Activated B cell treated with CpG ODN at 0.5 μM for 24 hours (primary cell): ENCODE results near the gene TEKT5. TPM values are rescaled to one million over a fixed set of nuclear protein-coding genes. Genes with fewer than 3 reads are reported as not detected.
"Not testable (repeated sequence)": the region's sequence is repeated elsewhere in the genome, so short reads cannot be mapped to it uniquely, and the experiment has no call there.

ENCODE experiments used
- ATAC-seq: fragments of 200-7000 bp; cut with Tn5 transposase; one replicate; pipeline ENCODE4 v1.10.0; 2021; ENCODE audit warnings: low read depth, mild to moderate bottlenecking, moderate library complexity
- CTCF ChIA-PET: fragments of 350-600 bp; sonication (Branson Sonifier 250); formaldehyde crosslinking; loops from one replicate; lab custom pipeline; 2021; ENCODE audit warnings: antibody characterized with exemption; lab: Charles Lee
- POLR2A ChIA-PET: fragments of 350-600 bp; sonication (Branson Sonifier 250); formaldehyde crosslinking; loops from one replicate; lab custom pipeline; 2021; ENCODE audit warnings: antibody characterized with exemption; lab: Charles Lee
- DNase-seq: peaks from one replicate; pipeline ENCODE4 v3.0.0; 2022
- H3K27ac Mint-ChIP-seq: one replicate; pipeline ENCODE4 v1.8.0; 2020; ENCODE audit warnings: mixed read lengths
- H3K27me3 Mint-ChIP-seq: one replicate; pipeline ENCODE4 v1.8.0; 2021; ENCODE audit warnings: mixed read lengths
- H3K36me3 Mint-ChIP-seq: one replicate; pipeline ENCODE4 v1.8.0; 2021; ENCODE audit warnings: low read depth, mixed read lengths
- H3K4me1 Mint-ChIP-seq: one replicate; pipeline ENCODE4 v1.8.0; 2021; ENCODE audit warnings: mixed read lengths
- H3K4me3 Mint-ChIP-seq: one replicate; pipeline ENCODE4 v1.8.0; 2020; ENCODE audit warnings: mild to moderate bottlenecking, mixed read lengths
- H3K9me3 Mint-ChIP-seq: one replicate; pipeline ENCODE4 v1.8.0; 2020; ENCODE audit warnings: mixed read lengths
- intact Hi-C: fragments of 100-400 bp; cut with micrococcal nuclease; formaldehyde crosslinking; loops from one replicate; pipeline ENCODE4 v1.15.1; 2024
- total RNA-seq: library from RNA; stranded (reverse); gene quantifications from 2 replicates; pipeline ENCODE4 v1.2.3, GENCODE V29; 2022
- TF ChIP-seq, protein P1 (sequence below): fragments of 200-600 bp; IDR thresholded peaks from one replicate; pipeline ENCODE4 v1.8.0; 2022; ENCODE audit warnings: antibody characterized with exemption, mild to moderate bottlenecking

Gene TEKT5
- total RNA-seq, 1 donor from 2014 or later = not detected

- TF ChIP-seq, protein P1, sequence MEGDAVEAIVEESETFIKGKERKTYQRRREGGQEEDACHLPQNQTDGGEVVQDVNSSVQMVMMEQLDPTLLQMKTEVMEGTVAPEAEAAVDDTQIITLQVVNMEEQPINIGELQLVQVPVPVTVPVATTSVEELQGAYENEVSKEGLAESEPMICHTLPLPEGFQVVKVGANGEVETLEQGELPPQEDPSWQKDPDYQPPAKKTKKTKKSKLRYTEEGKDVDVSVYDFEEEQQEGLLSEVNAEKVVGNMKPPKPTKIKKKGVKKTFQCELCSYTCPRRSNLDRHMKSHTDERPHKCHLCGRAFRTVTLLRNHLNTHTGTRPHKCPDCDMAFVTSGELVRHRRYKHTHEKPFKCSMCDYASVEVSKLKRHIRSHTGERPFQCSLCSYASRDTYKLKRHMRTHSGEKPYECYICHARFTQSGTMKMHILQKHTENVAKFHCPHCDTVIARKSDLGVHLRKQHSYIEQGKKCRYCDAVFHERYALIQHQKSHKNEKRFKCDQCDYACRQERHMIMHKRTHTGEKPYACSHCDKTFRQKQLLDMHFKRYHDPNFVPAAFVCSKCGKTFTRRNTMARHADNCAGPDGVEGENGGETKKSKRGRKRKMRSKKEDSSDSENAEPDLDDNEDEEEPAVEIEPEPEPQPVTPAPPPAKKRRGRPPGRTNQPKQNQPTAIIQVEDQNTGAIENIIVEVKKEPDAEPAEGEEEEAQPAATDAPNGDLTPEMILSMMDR = no peak
- Mint-ChIP-seq H3K4me3 (no peak overlapping the region), H3K9me3 (no peaks in the 10 kb centered on the region), H3K27me3 (no peaks in the 10 kb centered on the region), H3K36me3 (no peaks in the 10 kb centered on the region), H3K4me1 (peaks cover 2% of the 10 kb centered on the region), H3K27ac (no peak overlapping the region)
- CTCF ChIA-PET = no interaction called here
- POLR2A ChIA-PET = interaction anchor here (0.7 kb wide), 1 partner anchor 406 kb away, joined by 4 read pairs; no protein-coding TSS in a partner anchor
- ATAC-seq = no peak
- no peak for DNase-seq
- intact Hi-C loops = no loop called here
Measured at GRCh38 chr16:10681310-10682308, 13.1 kb downstream of the TEKT5 start.

GRCh38 chr16:10679921-10680320 lies 14.8 kb downstream of the TEKT5 start:
- DNase-seq (no peak), ATAC-seq (no peak)
- CTCF ChIA-PET = no interaction called here
- H3K27ac Mint-ChIP-seq = no peak overlapping the region
- H3K36me3 Mint-ChIP-seq = no peaks in the 10 kb centered on the region
- no peak overlapping the region for H3K4me3 Mint-ChIP-seq
- peaks cover 2% of the 10 kb centered on the region for H3K4me1 Mint-ChIP-seq
- TF ChIP-seq, protein P1 = no peak
- H3K9me3 Mint-ChIP-seq = no peaks in the 10 kb centered on the region
- intact Hi-C loops = no loop called here
- no peaks in the 10 kb centered on the region for H3K27me3 Mint-ChIP-seq
- POLR2A ChIA-PET = no interaction called here

GRCh38 chr16:10679441-10679840 lies 15.3 kb downstream of the TEKT5 start:
- POLR2A ChIA-PET, H3K27ac Mint-ChIP-seq, H3K4me1 Mint-ChIP-seq, H3K36me3 Mint-ChIP-seq, DNase-seq, intact Hi-C loops, ATAC-seq, H3K27me3 Mint-ChIP-seq, H3K4me3 Mint-ChIP-seq, H3K9me3 Mint-ChIP-seq, CTCF ChIA-PET: not testable (repeated sequence)

DNA sequence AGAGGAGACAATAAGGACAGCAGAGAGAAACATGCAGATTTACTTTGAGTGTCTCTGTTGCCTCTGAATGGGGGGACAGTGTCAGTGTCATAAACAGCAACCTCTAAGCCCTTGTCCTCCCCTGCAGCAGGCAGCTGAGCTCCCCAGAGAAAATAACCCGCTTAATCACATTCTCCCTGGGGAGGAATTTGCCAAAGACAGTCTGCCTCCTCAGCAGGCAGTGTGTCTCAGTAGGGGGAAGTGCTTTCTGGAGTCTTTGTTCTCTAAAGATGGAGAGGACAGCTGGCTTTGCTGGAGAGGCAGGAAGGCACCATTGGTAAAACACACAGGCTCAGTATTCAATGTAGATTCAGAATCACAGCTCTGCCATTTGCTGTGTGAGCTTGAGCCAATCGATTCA lies 16.1 kb downstream of the TEKT5 start:
- H3K9me3 Mint-ChIP-seq = no peaks in the 10 kb centered on the region
- TF ChIP-seq, protein P1 = no peak

GRCh38 chr16:10676284-10676683 lies 18.4 kb downstream of the TEKT5 start:
- Mint-ChIP-seq H3K9me3 (peaks cover 9% of the 10 kb centered on the region), H3K36me3 (no peaks in the 10 kb centered on the region), H3K4me1 (peaks cover 2% of the 10 kb centered on the region), H3K27me3 (no peaks in the 10 kb centered on the region), H3K4me3 (no peak overlapping the region), H3K27ac (no peak overlapping the region)
- ATAC-seq = no peak
- TF ChIP-seq, protein P1 = no peak
- intact Hi-C loops = no loop called here
- POLR2A ChIA-PET = no interaction called here
- CTCF ChIA-PET = no interaction called here
- DNase-seq = no peak

More for the DNA sequence above, 16.1 kb downstream of the TEKT5 start:
- peaks cover 2% of the 10 kb centered on the region for H3K4me1 Mint-ChIP-seq
- ChIA-PET CTCF (no interaction called here), POLR2A (no interaction called here)
- peak; percentile 28 for ATAC-seq
- DNase-seq = no peak
- no peak overlapping the region for H3K4me3 Mint-ChIP-seq
- no peaks in the 10 kb centered on the region for H3K36me3 Mint-ChIP-seq
- no peak overlapping the region for H3K27ac Mint-ChIP-seq
- no peaks in the 10 kb centered on the region for H3K27me3 Mint-ChIP-seq
- intact Hi-C loops = no loop called here
